Transverse colon (tissue), 4 donors: ENCODE data around the gene GATB.

Experiments used
- EP300 ChIP-seq: sonication (generic); formaldehyde crosslinking; IDR thresholded peaks from one replicate; pipeline ENCODE4 v1.6.1; 2017; ENCODE audit warnings: antibody characterized with exemption, low read depth
- POLR2A ChIP-seq: fragments of 450-650 bp; IDR thresholded peaks from one replicate; pipeline ENCODE4 v1.6.1; 2016; ENCODE audit warnings: antibody characterized with exemption, mild to moderate bottlenecking, moderate library complexity
- POLR2AphosphoS5 ChIP-seq, 3 donors: sonication (generic); formaldehyde crosslinking; IDR thresholded peaks; one replicate each; pipeline ENCODE4 v1.6.1; 2016; ENCODE audit warnings: antibody characterized with exemption in 3 of 3
- TF ChIP-seq, protein P1 (sequence below), 5 experiments: fragments of 200-600 bp in 3 of 5; fragments of 450-650 bp in 2 of 5; sonication (generic) in 3 of 5; IDR thresholded peaks; 1 replicate in 2 of 5; 2 replicates in 3 of 5; pipeline ENCODE4 v1.5.1; 2016 to 2017; ENCODE audit warnings: antibody characterized with exemption in 5 of 5, inconsistent platforms in 3 of 5, mild to moderate bottlenecking in 2 of 5, moderate library complexity in 1 of 5

DNA sequence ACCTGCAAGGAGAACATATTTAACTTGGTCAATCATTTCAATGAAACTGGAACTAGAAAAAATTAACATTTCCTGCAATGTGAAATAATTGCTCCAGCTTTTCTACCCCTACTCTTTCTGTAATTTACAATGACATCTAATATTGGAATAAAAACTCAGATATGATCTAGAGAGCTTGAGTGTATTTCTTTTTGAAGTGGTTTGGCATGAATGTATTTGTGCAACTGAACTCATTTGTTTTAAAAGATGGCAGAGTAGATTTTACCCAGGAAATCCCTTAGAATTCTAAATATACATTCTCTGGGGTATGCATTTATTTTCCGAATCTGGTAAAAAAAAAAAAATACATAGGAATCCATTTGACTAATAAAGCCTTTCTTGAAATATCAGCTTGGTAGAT is 21.5 kb upstream of the GATB start:
- TF ChIP-seq, protein P1, sequence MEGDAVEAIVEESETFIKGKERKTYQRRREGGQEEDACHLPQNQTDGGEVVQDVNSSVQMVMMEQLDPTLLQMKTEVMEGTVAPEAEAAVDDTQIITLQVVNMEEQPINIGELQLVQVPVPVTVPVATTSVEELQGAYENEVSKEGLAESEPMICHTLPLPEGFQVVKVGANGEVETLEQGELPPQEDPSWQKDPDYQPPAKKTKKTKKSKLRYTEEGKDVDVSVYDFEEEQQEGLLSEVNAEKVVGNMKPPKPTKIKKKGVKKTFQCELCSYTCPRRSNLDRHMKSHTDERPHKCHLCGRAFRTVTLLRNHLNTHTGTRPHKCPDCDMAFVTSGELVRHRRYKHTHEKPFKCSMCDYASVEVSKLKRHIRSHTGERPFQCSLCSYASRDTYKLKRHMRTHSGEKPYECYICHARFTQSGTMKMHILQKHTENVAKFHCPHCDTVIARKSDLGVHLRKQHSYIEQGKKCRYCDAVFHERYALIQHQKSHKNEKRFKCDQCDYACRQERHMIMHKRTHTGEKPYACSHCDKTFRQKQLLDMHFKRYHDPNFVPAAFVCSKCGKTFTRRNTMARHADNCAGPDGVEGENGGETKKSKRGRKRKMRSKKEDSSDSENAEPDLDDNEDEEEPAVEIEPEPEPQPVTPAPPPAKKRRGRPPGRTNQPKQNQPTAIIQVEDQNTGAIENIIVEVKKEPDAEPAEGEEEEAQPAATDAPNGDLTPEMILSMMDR (IDR thresholded peaks at IDR 0.05), result no peak
- TF ChIP-seq POLR2A (no peak), EP300 (no peak), POLR2AphosphoS5 (IDR thresholded peaks at IDR 0.05) (no peak)
